Bronchial smooth muscle cell (primary cell): ENCODE measurements around the gene FBLN5. TPM values are rescaled to one million over a fixed set of nuclear protein-coding genes. Genes with fewer than 3 reads are reported as not detected.

Experiments used
- total RNA-seq: library from RNA; depleted of rRNA; stranded (reverse); fragments of >200 nt; gene quantifications from 2 replicates; pipeline ENCODE4 v1.2.1, GENCODE V29; 2014

Gene FBLN5, protein sequence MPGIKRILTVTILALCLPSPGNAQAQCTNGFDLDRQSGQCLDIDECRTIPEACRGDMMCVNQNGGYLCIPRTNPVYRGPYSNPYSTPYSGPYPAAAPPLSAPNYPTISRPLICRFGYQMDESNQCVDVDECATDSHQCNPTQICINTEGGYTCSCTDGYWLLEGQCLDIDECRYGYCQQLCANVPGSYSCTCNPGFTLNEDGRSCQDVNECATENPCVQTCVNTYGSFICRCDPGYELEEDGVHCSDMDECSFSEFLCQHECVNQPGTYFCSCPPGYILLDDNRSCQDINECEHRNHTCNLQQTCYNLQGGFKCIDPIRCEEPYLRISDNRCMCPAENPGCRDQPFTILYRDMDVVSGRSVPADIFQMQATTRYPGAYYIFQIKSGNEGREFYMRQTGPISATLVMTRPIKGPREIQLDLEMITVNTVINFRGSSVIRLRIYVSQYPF
- total RNA-seq: 15.9 and 17.4 TPM in 2 replicates

DNA sequence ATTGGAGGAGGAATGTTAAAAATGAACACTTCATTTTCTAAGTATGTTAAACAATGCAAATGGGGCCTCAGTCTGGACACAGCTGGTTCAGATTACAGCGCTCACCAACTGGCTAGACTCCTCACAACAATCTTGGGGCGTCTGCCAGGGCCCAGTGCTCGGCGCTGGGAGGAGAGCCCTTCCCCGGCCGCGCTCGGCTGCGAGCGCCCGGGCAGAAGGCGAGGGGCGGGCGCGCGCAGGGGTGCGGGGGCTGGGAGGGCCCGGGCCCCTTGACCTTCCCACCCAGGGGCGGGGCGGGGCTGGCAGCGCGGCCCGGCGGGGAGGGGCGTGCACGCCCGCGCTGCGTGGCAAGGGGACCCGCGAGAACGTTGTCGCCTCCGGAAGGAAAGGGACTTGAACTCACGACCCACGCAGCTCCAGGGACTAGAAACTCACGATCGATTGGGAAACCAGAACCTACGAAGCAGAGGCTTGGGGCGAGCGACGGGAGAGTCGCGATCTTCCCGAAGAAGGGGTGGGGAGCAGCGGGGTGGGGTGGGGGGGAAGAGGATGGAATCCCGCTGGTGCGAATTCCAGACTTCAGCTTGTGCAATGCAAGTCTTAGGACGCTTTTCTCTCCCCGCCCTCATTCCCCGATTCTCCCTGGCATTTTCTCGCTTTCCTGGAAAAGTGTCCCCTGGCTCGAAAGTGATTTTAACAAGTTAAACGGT, at the start of gene FBLN5:
TSS of gene FBLN5 (minus strand) at position 220 of the 710 bp plus-strand sequence. CDS start 465 bp downstream, outside the sequence.

DNA sequence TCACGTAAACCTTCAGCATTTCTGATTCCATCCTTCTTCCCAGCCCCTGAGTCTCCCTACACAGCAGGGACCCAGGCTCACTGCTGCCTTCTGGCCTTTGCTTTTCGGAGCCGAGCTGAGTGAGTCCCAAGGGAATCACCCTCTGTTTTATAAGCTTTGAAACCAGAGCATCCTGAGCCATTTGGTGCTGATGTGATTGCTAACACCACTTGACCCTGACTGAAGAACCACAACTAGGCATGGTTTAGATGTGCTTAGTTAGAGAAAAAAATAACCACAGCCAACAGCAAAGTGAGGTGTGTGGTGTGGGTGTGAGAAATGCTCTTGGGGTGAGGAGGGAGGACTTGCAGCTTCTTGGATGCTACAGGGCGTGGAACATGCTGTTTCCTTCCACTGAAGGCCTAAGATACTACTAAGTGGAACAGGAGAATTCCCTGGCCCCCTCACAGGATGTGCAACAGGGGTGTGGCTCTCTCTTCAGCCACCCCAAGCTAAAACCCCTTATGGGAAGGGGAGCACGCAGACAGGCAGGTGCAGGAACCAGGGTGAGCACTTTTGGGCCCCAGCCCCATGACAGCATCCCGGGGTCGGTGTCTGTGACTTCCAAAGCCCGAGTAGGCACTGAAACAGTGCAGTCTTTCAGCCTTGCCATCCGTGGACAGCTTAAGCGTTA, 80.0 kb downstream of the FBLN5 start, which contains the start of gene TC2N:
TSS of gene TC2N (minus strand) at position 221 of the 673 bp plus-strand sequence. CDS start 53,767 bp downstream, outside the sequence.

Other genes starting within 250 kb of the FBLN5 start
- not detected in 2 replicates for gene CATSPERB, start 215.6 kb downstream of the FBLN5 start, total RNA-seq
- 0.32 TPM in 1 of 2 replicates, not detected in the other for gene TC2N, start 80.2 kb downstream of the FBLN5 start, total RNA-seq
- gene TRIP11, start 92.4 kb upstream of the FBLN5 start, total RNA-seq: 19.6 and 26.2 TPM in 2 replicates
- 66.8 and 100 TPM in 2 replicates for gene ATXN3, start 158.9 kb upstream of the FBLN5 start, total RNA-seq
- gene NDUFB1, start 174.0 kb upstream of the FBLN5 start, total RNA-seq: 335 and 379 TPM in 2 replicates
- 21.1 and 30.1 TPM in 2 replicates for gene CPSF2, start 174.3 kb upstream of the FBLN5 start, total RNA-seq